ENCODE data around the gene NFIA.
A peak's percentile ranks its signal among the peaks of the same experiment; 100 is the strongest.

NFIA gene

DNA sequence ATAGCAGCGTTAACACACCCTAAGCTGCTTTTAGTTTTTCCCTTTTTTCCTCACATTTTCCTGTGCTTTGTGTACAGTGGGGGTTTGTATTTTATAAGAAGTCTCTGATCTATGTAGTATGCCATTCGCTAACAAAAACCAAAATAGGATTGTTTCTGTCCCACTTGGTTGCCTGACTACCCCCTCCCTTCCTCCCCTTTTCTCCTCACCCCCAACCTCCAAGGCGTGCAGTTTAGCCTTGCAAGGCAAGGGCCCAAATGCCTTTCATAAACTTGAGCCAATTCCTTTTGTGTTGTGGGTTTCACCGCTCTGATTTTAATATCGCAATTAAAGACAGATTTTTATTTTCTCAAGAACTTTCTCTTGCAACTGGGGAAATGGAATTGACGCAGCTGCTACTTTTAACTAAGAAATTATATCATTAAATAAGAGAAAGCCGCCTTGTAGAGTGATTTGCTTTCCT, 365.6 kb downstream of the NFIA start:
- no peak overlapping the region for H3K9ac ChIP-seq (ENCODE audit: low read length)
- no peak overlapping the region for H3K27ac ChIP-seq (ENCODE audit: low read depth, low read length)
- H3K4me1 ChIP-seq (ENCODE audit: insufficient read depth, low read length) = peaks cover 71% of the 10 kb centered on the region
- no peaks in the 10 kb centered on the region for H3K9me3 ChIP-seq (ENCODE audit: low read length)
- no peaks in the 10 kb centered on the region for H3K36me3 ChIP-seq (ENCODE audit: insufficient read depth, low read length)
- H3K4me3 ChIP-seq (ENCODE audit: low read depth in 1 of 2, low read length in 2 of 2) = no peak overlapping the region
- no peaks in the 10 kb centered on the region for H3K27me3 ChIP-seq (ENCODE audit: control insufficient read depth in 1 of 2, insufficient read depth in 2 of 2, low read length in 2 of 2)

DNA sequence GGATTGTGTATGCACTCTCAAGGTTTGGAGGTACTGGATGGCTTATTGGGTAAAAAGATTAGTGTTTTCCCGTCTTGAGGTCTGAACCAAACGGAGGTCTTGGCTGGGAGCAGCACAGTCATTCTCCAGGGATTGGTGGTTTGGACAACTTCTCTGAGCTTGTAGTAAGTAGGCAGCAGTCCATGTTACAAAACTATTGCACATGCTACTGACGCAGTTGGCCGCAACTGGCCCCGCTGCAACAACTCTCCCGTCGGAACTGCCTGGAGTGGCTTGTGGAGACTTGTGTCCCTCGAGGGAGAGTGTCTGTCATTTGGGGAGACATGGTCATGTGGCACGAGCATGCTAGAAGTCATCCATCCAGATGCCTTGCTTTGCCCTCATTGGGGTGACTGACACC, 366.6 kb downstream of the NFIA start:
- Histone ChIP-seq H3K36me3 (ENCODE audit: insufficient read depth, low read length) (no peaks in the 10 kb centered on the region), H3K27ac (ENCODE audit: low read depth, low read length) (peak overlapping the region; percentile 39), H3K9ac (ENCODE audit: low read length) (no peak overlapping the region), H3K27me3 (ENCODE audit: control insufficient read depth in 1 of 2, insufficient read depth in 2 of 2, low read length in 2 of 2) (no peaks in the 10 kb centered on the region), H3K9me3 (ENCODE audit: low read length) (no peaks in the 10 kb centered on the region), H3K4me1 (ENCODE audit: insufficient read depth, low read length) (peaks cover 70% of the 10 kb centered on the region), H3K4me3 (ENCODE audit: low read depth in 1 of 2, low read length in 2 of 2) (no peak overlapping the region)

DNA sequence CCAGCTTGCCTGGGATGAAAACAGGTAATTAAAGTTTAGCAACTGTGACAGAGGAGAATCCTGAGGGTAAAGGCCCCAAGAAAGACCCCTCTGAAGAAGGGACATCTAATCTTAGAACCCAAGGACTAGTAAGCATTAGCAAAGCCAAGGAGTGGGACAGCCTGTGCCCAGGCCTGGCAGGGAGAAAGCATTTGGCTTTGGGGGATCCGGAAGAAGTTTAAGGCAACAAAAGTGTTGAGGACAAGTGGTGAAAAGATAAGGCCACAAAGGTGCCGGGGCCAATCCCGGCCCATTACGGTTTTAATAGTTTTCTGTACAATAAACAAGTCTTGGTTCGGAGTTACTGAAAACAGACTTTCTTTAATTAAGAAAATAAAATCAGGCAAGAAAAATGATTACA, 367.0 kb downstream of the NFIA start:
- Histone ChIP-seq H3K36me3 (ENCODE audit: insufficient read depth, low read length) (no peaks in the 10 kb centered on the region), H3K27me3 (ENCODE audit: control insufficient read depth in 1 of 2, insufficient read depth in 2 of 2, low read length in 2 of 2) (no peaks in the 10 kb centered on the region), H3K9ac (ENCODE audit: low read length) (no peak overlapping the region), H3K4me3 (ENCODE audit: low read depth in 1 of 2, low read length in 2 of 2) (no peak overlapping the region), H3K9me3 (ENCODE audit: low read length) (no peaks in the 10 kb centered on the region), H3K27ac (ENCODE audit: low read depth, low read length) (peak overlapping the region; percentile 39), H3K4me1 (ENCODE audit: insufficient read depth, low read length) (peaks cover 65% of the 10 kb centered on the region)

DNA sequence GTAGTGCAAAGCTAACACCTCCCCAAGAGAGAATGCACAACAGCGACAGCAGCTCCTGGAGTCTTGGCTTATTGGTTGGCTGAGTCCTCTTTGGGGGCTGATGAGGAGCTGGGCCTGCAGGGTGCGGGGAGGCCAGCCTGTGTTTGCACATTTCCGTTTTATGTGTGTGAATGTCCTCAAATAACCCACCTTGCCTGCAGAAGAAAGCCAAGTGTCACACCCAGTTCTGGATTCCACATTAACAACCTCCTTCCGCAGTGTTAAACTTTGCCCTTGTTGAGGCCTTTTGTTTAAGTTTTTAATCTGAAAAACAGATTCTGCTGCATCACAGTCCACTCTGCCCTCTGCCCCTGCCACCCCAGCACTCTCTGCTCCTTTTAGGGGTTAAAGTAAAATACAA, 368.1 kb downstream of the NFIA start:
- Histone ChIP-seq H3K4me1 (ENCODE audit: insufficient read depth, low read length) (peaks cover 58% of the 10 kb centered on the region), H3K27ac (ENCODE audit: low read depth, low read length) (peak overlapping the region; percentile 13), H3K9ac (ENCODE audit: low read length) (no peak overlapping the region), H3K4me3 (ENCODE audit: low read depth in 1 of 2, low read length in 2 of 2) (no peak overlapping the region), H3K36me3 (ENCODE audit: insufficient read depth, low read length) (peaks cover 9% of the 10 kb centered on the region), H3K9me3 (ENCODE audit: low read length) (no peaks in the 10 kb centered on the region), H3K27me3 (ENCODE audit: control insufficient read depth in 1 of 2, insufficient read depth in 2 of 2, low read length in 2 of 2) (no peaks in the 10 kb centered on the region)

DNA sequence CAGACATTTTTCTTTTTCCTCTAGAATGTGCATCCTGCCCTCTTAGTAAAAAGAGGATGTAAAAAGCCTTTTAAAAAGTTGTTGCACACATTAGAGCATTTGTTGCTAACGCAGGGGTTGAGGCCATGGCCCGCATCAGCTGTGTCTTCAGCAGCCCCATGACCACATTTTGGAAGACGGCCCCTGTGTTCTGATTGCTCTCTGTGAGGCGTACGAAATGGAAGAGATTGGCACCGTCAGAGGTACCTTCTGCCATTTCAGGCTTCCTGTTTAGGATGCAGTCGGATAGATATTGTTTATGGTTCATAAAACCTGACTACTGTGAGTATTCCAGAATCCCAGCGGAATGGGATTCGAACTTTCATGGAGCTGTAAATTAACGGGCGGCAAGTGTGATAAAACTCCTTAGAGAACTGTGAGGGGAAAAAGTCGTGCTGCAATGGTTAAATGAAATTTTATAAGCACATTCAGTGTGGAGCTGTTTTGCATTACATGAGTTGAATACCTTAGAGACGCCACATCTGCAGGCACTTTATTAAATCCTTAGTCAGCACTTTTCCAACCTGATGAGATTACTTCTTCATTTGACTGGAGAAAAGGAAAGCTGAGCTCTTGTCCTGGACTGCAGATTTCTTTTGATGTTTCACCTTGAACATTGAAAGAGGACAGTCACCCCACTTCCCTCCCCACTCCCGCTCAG, 368.7 kb downstream of the NFIA start:
- peaks cover 55% of the 10 kb centered on the region for H3K4me1 ChIP-seq (ENCODE audit: insufficient read depth, low read length)
- no peak overlapping the region for H3K4me3 ChIP-seq (ENCODE audit: low read depth in 1 of 2, low read length in 2 of 2)
- no peak overlapping the region for H3K9ac ChIP-seq (ENCODE audit: low read length)
- H3K27ac ChIP-seq (ENCODE audit: low read depth, low read length) = peak overlapping the region; percentile 13
- H3K36me3 ChIP-seq (ENCODE audit: insufficient read depth, low read length) = peaks cover 15% of the 10 kb centered on the region
- H3K9me3 ChIP-seq (ENCODE audit: low read length) = no peaks in the 10 kb centered on the region
- no peaks in the 10 kb centered on the region for H3K27me3 ChIP-seq (ENCODE audit: control insufficient read depth in 1 of 2, insufficient read depth in 2 of 2, low read length in 2 of 2)

DNA sequence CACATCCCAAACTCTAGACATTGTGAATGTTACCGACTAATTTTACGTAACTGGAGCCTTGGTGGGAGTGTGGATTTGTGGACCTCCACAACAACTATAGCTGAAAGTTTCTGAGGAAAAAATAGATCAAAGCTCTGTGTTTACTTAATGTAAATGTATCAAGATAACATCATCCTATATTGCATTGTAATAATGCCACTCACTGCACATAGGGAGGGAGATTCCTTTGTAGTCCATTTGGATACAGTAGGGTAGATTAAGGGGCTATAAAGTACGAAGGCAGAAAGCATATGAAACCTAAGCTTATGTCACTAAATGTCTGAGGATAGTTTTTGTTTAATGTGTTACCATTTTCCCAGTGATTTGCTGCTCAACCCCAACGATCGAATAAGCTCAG, 369.2 kb downstream of the NFIA start:
- peaks cover 15% of the 10 kb centered on the region for H3K36me3 ChIP-seq (ENCODE audit: insufficient read depth, low read length)
- no peaks in the 10 kb centered on the region for H3K9me3 ChIP-seq (ENCODE audit: low read length)
- no peak overlapping the region for H3K9ac ChIP-seq (ENCODE audit: low read length)
- H3K27ac ChIP-seq (ENCODE audit: low read depth, low read length) = peak overlapping the region; percentile 13
- no peaks in the 10 kb centered on the region for H3K27me3 ChIP-seq (ENCODE audit: control insufficient read depth in 1 of 2, insufficient read depth in 2 of 2, low read length in 2 of 2)
- no peak overlapping the region for H3K4me3 ChIP-seq (ENCODE audit: low read depth in 1 of 2, low read length in 2 of 2)
- H3K4me1 ChIP-seq (ENCODE audit: insufficient read depth, low read length) = peaks cover 49% of the 10 kb centered on the region

DNA sequence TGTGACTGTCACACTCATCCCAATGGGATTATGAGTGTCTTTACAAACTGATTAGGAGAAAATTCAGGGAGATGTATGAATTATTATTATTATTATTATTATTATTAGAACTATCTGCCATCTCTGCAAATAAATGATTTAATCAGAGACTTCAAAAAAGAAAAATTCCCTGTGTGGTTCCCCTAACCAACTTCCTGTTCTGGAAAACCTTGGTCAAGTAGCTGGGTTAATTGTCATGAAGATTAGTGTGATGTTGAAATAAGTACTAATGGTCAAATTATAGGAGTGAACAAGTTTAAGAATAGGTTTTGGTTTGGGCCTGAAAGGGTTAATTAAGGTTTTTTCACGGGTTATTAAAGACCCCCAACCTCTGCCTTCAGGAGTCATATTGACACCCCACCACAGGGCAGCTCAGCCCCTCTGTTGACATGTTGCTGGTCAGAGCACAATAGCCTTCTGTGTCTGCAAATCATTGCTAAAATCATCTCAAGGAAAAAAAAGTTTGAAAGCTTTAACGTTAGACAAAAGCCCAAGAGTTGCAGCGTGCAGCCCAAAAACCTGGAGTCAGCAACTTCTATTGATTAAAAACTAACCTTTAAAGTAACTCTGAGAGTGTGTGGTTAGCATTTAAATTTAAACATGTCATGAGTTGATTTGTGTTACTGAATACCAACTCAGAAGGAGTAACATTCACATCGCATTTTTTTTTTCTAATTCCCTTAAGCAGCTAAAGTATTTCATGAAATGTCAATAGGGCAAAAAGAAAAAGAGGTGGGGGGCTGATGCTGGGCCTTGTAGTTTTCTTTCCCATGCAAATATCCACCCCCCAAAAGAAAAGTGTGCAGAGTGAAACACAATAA, 370.0 kb downstream of the NFIA start:
- H3K9me3 ChIP-seq (ENCODE audit: low read length) = no peaks in the 10 kb centered on the region
- no peak overlapping the region for H3K9ac ChIP-seq (ENCODE audit: low read length)
- no peaks in the 10 kb centered on the region for H3K27me3 ChIP-seq (ENCODE audit: control insufficient read depth in 1 of 2, insufficient read depth in 2 of 2, low read length in 2 of 2)
- H3K36me3 ChIP-seq (ENCODE audit: insufficient read depth, low read length) = peaks cover 15% of the 10 kb centered on the region
- peaks cover 47% of the 10 kb centered on the region for H3K4me1 ChIP-seq (ENCODE audit: insufficient read depth, low read length)
- H3K4me3 ChIP-seq (ENCODE audit: low read depth in 1 of 2, low read length in 2 of 2) = no peak overlapping the region
- peak overlapping the region; percentile 65 for H3K27ac ChIP-seq (ENCODE audit: low read depth, low read length)

DNA sequence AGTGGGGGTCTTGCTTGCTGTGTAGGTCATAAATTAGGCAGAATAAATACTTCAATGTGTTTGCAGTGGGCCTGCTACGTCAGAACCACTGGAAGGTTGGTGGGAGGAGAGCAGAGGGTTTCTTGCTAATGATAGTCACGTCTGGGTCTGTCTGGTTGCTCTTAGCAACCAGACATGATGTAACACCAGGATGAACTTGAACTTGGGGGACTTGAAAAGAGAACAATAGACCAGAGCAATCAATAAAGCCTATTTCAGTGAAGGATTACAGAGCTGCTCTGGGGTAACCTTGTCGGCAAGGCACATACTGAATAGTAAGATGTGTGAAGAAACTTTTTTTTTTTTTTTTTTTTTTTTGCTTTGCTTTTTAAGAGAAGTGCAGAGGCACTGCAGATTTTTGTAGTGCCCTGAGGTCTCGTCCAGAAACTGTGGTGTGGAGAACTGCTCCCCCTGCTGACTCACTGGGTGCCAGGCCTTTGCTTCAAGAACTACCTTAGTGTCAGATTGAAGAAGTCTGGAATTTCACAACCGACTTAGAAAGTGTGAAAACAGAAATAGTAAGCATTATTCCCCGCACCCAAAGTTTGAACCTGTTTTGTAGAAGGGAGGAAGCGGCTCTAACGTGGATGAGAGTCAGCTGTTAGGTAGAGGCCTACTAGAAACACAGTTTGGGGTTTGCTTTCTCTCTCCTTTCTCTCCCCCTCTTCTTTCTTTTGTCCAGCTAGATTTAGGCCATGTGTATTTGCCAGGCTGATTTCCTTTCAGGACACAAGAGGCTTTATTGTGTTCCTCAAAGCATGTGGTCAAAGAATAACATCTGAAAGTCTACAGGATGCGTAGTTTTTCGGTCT, 371.0 kb downstream of the NFIA start:
- no peak overlapping the region for H3K4me3 ChIP-seq (ENCODE audit: low read depth in 1 of 2, low read length in 2 of 2)
- H3K9me3 ChIP-seq (ENCODE audit: low read length) = no peaks in the 10 kb centered on the region
- H3K36me3 ChIP-seq (ENCODE audit: insufficient read depth, low read length) = peaks cover 15% of the 10 kb centered on the region
- no peaks in the 10 kb centered on the region for H3K27me3 ChIP-seq (ENCODE audit: control insufficient read depth in 1 of 2, insufficient read depth in 2 of 2, low read length in 2 of 2)
- H3K27ac ChIP-seq (ENCODE audit: low read depth, low read length) = peak overlapping the region; percentile 65
- H3K4me1 ChIP-seq (ENCODE audit: insufficient read depth, low read length) = peaks cover 47% of the 10 kb centered on the region
- no peak overlapping the region for H3K9ac ChIP-seq (ENCODE audit: low read length)

DNA sequence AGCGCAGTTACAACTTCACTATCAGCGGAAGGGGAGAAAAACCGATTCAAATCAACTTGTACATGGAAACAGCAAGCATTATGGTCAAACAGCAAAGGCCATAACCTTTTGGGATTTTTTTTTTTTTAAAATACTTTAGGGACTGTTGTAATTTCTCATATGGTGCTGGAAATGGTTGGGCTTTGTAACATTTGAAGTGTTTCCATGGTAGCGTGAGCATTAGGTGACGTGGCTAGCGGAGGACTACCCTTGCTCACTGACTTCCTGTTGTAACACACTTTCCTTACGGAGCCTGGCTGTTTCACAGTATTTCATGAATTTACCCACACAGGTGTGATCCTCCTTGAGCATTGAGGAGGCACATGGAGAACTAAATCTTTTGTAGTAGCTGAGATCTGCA, 373.0 kb downstream of the NFIA start:
- H3K4me1 ChIP-seq (ENCODE audit: insufficient read depth, low read length) = peaks cover 32% of the 10 kb centered on the region
- H3K27me3 ChIP-seq (ENCODE audit: control insufficient read depth in 1 of 2, insufficient read depth in 2 of 2, low read length in 2 of 2) = no peaks in the 10 kb centered on the region
- peaks cover 18% of the 10 kb centered on the region for H3K36me3 ChIP-seq (ENCODE audit: insufficient read depth, low read length)
- no peaks in the 10 kb centered on the region for H3K9me3 ChIP-seq (ENCODE audit: low read length)
- H3K4me3 ChIP-seq (ENCODE audit: low read depth in 1 of 2, low read length in 2 of 2) = no peak overlapping the region
- H3K9ac ChIP-seq (ENCODE audit: low read length) = no peak overlapping the region
- no peak overlapping the region for H3K27ac ChIP-seq (ENCODE audit: low read depth, low read length)

DNA sequence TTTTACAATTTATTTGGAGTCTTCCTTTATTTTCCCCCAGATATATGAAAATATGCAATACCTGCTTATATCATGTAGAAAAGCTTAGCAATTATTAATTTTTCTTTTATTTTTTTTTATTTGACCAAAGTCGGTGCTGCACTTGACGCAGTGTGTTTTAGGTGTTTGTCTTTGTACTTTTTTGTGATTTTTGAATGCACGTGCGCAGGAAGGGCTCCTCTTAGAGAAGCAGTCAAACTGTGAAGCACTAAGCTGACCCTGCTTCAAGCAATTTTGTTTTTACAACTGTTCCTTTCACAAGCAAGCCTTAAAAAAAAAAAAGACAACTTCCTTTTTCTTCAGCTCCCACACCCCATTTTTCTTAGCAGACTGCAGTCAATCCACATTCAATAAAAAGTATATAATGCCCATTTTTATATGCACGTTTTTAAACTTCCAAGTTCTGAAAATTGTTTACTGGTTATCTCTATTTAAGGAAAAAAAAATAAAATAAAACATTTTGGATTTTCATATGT, 375.2 kb downstream of the NFIA start:
- Histone ChIP-seq H3K4me3 (ENCODE audit: low read depth in 1 of 2, low read length in 2 of 2) (no peak overlapping the region), H3K36me3 (ENCODE audit: insufficient read depth, low read length) (peaks cover 21% of the 10 kb centered on the region), H3K27ac (ENCODE audit: low read depth, low read length) (no peak overlapping the region)

DNA sequence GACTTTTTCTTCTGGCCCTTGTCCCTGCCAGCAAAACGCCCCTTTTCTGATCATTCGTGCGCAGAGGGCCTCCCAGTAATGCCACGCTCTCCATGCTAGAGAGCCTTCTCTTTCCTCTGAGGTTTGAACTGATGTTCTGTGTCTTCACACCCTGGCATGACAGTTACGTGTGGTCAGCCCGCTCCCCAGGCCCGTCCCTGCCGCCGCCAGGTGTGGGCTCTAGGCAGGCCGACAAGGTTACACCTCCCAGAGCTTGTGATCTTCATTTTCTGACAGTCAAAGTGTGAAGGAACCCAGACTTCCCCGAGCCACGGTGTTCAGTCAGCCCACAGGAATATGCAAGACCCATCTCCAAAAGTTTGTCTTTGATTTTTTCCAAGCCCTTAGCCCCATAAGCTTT, 377.0 kb downstream of the NFIA start:
- H3K4me3 ChIP-seq (ENCODE audit: low read depth in 1 of 2, low read length in 2 of 2) = no peak overlapping the region
- peaks cover 21% of the 10 kb centered on the region for H3K36me3 ChIP-seq (ENCODE audit: insufficient read depth, low read length)
- no peaks in the 10 kb centered on the region for H3K4me1 ChIP-seq (ENCODE audit: insufficient read depth, low read length)
- H3K9me3 ChIP-seq (ENCODE audit: low read length) = no peaks in the 10 kb centered on the region
- no peak overlapping the region for H3K27ac ChIP-seq (ENCODE audit: low read depth, low read length)
- H3K9ac ChIP-seq (ENCODE audit: low read length) = no peak overlapping the region
- no peaks in the 10 kb centered on the region for H3K27me3 ChIP-seq (ENCODE audit: control insufficient read depth in 1 of 2, insufficient read depth in 2 of 2, low read length in 2 of 2)

More for the DNA sequence above, 375.2 kb downstream of the NFIA start:
- H3K4me1 ChIP-seq (ENCODE audit: insufficient read depth, low read length) = peaks cover 12% of the 10 kb centered on the region
- no peaks in the 10 kb centered on the region for H3K9me3 ChIP-seq (ENCODE audit: low read length)
- no peaks in the 10 kb centered on the region for H3K27me3 ChIP-seq (ENCODE audit: control insufficient read depth in 1 of 2, insufficient read depth in 2 of 2, low read length in 2 of 2)
- no peak overlapping the region for H3K9ac ChIP-seq (ENCODE audit: low read length)

Measured in muscle layer of colon (tissue), 2 donors.